ENCODE measurements around the gene FSTL5.

DNA sequence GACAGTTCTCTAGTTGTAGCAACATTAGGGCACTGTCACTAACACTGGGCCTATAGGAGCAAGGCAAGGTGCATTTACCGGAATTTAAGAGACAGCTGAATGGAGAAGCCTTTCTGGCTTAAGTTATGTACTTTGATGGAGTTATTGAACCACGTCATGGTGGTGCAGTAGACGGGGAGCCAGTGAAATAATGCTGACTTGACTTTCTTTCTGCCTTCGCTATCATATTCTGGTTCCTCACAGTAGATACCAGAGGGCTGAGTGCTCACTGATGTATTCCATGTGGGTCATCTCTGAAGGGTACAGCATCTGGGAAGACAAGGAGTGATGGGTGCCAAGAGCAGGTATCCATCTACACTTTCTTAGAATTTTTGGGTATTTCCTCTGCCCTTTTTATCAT is 802.8 kb downstream of the FSTL5 start:
- TF ChIP-seq NR1H2 (CRISPR knock-in tag; IDR thresholded peaks at IDR 0.05): no peak
- TF ChIP-seq, protein P1, sequence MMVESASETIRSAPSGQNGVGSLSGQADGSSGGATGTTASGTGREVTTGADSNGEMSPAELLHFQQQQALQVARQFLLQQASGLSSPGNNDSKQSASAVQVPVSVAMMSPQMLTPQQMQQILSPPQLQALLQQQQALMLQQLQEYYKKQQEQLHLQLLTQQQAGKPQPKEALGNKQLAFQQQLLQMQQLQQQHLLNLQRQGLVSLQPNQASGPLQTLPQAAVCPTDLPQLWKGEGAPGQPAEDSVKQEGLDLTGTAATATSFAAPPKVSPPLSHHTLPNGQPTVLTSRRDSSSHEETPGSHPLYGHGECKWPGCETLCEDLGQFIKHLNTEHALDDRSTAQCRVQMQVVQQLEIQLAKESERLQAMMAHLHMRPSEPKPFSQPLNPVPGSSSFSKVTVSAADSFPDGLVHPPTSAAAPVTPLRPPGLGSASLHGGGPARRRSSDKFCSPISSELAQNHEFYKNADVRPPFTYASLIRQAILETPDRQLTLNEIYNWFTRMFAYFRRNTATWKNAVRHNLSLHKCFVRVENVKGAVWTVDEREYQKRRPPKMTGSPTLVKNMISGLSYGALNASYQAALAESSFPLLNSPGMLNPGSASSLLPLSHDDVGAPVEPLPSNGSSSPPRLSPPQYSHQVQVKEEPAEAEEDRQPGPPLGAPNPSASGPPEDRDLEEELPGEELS (CRISPR knock-in tag; IDR thresholded peaks at IDR 0.05): no peak
- TF ChIP-seq SP1 (CRISPR knock-in tag; conservative IDR thresholded peaks at IDR 0.05): no peak
- TF ChIP-seq MYBL2 (CRISPR knock-in tag; IDR thresholded peaks at IDR 0.05): no peak
- TF ChIP-seq, protein P2, sequence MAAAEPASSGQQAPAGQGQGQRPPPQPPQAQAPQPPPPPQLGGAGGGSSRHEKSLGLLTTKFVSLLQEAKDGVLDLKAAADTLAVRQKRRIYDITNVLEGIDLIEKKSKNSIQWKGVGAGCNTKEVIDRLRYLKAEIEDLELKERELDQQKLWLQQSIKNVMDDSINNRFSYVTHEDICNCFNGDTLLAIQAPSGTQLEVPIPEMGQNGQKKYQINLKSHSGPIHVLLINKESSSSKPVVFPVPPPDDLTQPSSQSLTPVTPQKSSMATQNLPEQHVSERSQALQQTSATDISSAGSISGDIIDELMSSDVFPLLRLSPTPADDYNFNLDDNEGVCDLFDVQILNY (CRISPR knock-in tag; IDR thresholded peaks at IDR 0.05): no peak
- TF ChIP-seq, protein P3, sequence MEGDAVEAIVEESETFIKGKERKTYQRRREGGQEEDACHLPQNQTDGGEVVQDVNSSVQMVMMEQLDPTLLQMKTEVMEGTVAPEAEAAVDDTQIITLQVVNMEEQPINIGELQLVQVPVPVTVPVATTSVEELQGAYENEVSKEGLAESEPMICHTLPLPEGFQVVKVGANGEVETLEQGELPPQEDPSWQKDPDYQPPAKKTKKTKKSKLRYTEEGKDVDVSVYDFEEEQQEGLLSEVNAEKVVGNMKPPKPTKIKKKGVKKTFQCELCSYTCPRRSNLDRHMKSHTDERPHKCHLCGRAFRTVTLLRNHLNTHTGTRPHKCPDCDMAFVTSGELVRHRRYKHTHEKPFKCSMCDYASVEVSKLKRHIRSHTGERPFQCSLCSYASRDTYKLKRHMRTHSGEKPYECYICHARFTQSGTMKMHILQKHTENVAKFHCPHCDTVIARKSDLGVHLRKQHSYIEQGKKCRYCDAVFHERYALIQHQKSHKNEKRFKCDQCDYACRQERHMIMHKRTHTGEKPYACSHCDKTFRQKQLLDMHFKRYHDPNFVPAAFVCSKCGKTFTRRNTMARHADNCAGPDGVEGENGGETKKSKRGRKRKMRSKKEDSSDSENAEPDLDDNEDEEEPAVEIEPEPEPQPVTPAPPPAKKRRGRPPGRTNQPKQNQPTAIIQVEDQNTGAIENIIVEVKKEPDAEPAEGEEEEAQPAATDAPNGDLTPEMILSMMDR (IDR thresholded peaks at IDR 0.05): no peak
- no peak for TF ChIP-seq NR3C1 (CRISPR knock-in tag; conservative IDR thresholded peaks at IDR 0.05; ENCODE audit: low read depth)
- TF ChIP-seq CREB1 (CRISPR knock-in tag; IDR thresholded peaks at IDR 0.05): no peak
- TF ChIP-seq, protein P4, sequence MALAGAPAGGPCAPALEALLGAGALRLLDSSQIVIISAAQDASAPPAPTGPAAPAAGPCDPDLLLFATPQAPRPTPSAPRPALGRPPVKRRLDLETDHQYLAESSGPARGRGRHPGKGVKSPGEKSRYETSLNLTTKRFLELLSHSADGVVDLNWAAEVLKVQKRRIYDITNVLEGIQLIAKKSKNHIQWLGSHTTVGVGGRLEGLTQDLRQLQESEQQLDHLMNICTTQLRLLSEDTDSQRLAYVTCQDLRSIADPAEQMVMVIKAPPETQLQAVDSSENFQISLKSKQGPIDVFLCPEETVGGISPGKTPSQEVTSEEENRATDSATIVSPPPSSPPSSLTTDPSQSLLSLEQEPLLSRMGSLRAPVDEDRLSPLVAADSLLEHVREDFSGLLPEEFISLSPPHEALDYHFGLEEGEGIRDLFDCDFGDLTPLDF (CRISPR knock-in tag; IDR thresholded peaks at IDR 0.05): no peak
- TF ChIP-seq, protein P5, sequence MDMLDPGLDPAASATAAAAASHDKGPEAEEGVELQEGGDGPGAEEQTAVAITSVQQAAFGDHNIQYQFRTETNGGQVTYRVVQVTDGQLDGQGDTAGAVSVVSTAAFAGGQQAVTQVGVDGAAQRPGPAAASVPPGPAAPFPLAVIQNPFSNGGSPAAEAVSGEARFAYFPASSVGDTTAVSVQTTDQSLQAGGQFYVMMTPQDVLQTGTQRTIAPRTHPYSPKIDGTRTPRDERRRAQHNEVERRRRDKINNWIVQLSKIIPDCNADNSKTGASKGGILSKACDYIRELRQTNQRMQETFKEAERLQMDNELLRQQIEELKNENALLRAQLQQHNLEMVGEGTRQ (CRISPR knock-in tag; IDR thresholded peaks at IDR 0.05): no peak
- TF ChIP-seq, protein P6, sequence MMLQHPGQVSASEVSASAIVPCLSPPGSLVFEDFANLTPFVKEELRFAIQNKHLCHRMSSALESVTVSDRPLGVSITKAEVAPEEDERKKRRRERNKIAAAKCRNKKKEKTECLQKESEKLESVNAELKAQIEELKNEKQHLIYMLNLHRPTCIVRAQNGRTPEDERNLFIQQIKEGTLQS (CRISPR knock-in tag; conservative IDR thresholded peaks at IDR 0.05): no peak
- TF ChIP-seq, protein P7, sequence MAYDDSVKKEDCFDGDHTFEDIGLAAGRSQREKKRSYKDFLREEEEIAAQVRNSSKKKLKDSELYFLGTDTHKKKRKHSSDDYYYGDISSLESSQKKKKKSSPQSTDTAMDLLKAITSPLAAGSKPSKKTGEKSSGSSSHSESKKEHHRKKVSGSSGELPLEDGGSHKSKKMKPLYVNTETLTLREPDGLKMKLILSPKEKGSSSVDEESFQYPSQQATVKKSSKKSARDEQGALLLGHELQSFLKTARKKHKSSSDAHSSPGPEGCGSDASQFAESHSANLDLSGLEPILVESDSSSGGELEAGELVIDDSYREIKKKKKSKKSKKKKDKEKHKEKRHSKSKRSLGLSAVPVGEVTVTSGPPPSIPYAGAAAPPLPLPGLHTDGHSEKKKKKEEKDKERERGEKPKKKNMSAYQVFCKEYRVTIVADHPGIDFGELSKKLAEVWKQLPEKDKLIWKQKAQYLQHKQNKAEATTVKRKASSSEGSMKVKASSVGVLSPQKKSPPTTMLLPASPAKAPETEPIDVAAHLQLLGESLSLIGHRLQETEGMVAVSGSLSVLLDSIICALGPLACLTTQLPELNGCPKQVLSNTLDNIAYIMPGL (CRISPR knock-in tag; IDR thresholded peaks at IDR 0.05): no peak
- no peak for TF ChIP-seq SMAD3 (CRISPR knock-in tag; IDR thresholded peaks at IDR 0.05; ENCODE audit: borderline replicate concordance)
